Measurements from ENCODE around the gene GALNT17.

The GALNT17 gene

GRCh38 chr7:71611986-71612385 is 480.0 kb downstream of the GALNT17 start:
- no peak for DNase-seq (ENCODE audit: insufficient read length, low spot score)
- TF ChIP-seq SPI1 (IDR thresholded peaks at IDR 0.05; ENCODE audit: low read depth, low read length) (no peak), POU2F2 (IDR thresholded peaks at IDR 0.05; ENCODE audit: low read depth, low read length) (no peak), PAX5 (IDR thresholded peaks at IDR 0.05; ENCODE audit: insufficient read depth, low read length, severe bottlenecking) (no peak), POLR2A (IDR thresholded peaks at IDR 0.05; ENCODE audit: low read depth, low read length) (no peak), POLR2AphosphoS5 (IDR thresholded peaks at IDR 0.05; ENCODE audit: low read depth, low read length) (no peak), TAF1 (IDR thresholded peaks at IDR 0.05; ENCODE audit: low read depth, low read length) (no peak)
- FAIRE-seq, result no peak

- no peak for DNase-seq (ENCODE audit: insufficient read length, low spot score)
Observed at GRCh38 chr7:71612911-71613310, 481.0 kb downstream of the GALNT17 start.

GRCh38 chr7:71613313-71613712 is 481.4 kb downstream of the GALNT17 start:
- TF ChIP-seq POU2F2 (IDR thresholded peaks at IDR 0.05; ENCODE audit: low read depth, low read length) (no peak), POLR2A (IDR thresholded peaks at IDR 0.05; ENCODE audit: low read depth, low read length) (no peak), POLR2AphosphoS5 (IDR thresholded peaks at IDR 0.05; ENCODE audit: low read depth, low read length) (no peak), PAX5 (IDR thresholded peaks at IDR 0.05; ENCODE audit: insufficient read depth, low read length, severe bottlenecking) (no peak)
- DNase-seq (ENCODE audit: insufficient read length, low spot score) (no peak), FAIRE-seq (no peak)

More at GRCh38 chr7:71612911-71613310, 481.0 kb downstream of the GALNT17 start:
- TF ChIP-seq POLR2A (IDR thresholded peaks at IDR 0.05; ENCODE audit: low read depth, low read length), result no peak
- TF ChIP-seq POU2F2 (IDR thresholded peaks at IDR 0.05; ENCODE audit: low read depth, low read length), result no peak
- no peak for FAIRE-seq

GRCh38 chr7:71615017-71615416 is 483.1 kb downstream of the GALNT17 start:
- no peak for TF ChIP-seq SPI1 (IDR thresholded peaks at IDR 0.05; ENCODE audit: low read depth, low read length)
- no peak for TF ChIP-seq POLR2A (IDR thresholded peaks at IDR 0.05; ENCODE audit: low read depth, low read length)
- TF ChIP-seq POU2F2 (IDR thresholded peaks at IDR 0.05; ENCODE audit: low read depth, low read length), result no peak
- no peak for TF ChIP-seq PAX5 (IDR thresholded peaks at IDR 0.05; ENCODE audit: insufficient read depth, low read length, severe bottlenecking)
- no peak for TF ChIP-seq POLR2AphosphoS5 (IDR thresholded peaks at IDR 0.05; ENCODE audit: low read depth, low read length)
- TF ChIP-seq TAF1 (IDR thresholded peaks at IDR 0.05; ENCODE audit: low read depth, low read length), result no peak
- FAIRE-seq, result no peak
- DNase-seq (ENCODE audit: insufficient read length, low spot score), result no peak

- no peak for FAIRE-seq
- no peak for TF ChIP-seq POLR2AphosphoS5 (IDR thresholded peaks at IDR 0.05; ENCODE audit: low read depth, low read length)
- no peak for TF ChIP-seq POLR2A (IDR thresholded peaks at IDR 0.05; ENCODE audit: low read depth, low read length)
- no peak for TF ChIP-seq TAF1 (IDR thresholded peaks at IDR 0.05; ENCODE audit: low read depth, low read length)
- no peak for TF ChIP-seq POU2F2 (IDR thresholded peaks at IDR 0.05; ENCODE audit: low read depth, low read length)
- no peak for TF ChIP-seq SPI1 (IDR thresholded peaks at IDR 0.05; ENCODE audit: low read depth, low read length)
- TF ChIP-seq PAX5 (IDR thresholded peaks at IDR 0.05; ENCODE audit: insufficient read depth, low read length, severe bottlenecking), result no peak
- DNase-seq (ENCODE audit: insufficient read length, low spot score), result no peak
Observed at GRCh38 chr7:71616217-71616616, 484.3 kb downstream of the GALNT17 start.

GRCh38 chr7:71618278-71618677 is 486.3 kb downstream of the GALNT17 start:
- no peak for DNase-seq (ENCODE audit: insufficient read length, low spot score)
- FAIRE-seq, result no peak
- no peak for TF ChIP-seq POU2F2 (IDR thresholded peaks at IDR 0.05; ENCODE audit: low read depth, low read length)
- no peak for TF ChIP-seq POLR2AphosphoS5 (IDR thresholded peaks at IDR 0.05; ENCODE audit: low read depth, low read length)
- no peak for TF ChIP-seq PAX5 (IDR thresholded peaks at IDR 0.05; ENCODE audit: insufficient read depth, low read length, severe bottlenecking)
- TF ChIP-seq SPI1 (IDR thresholded peaks at IDR 0.05; ENCODE audit: low read depth, low read length), result no peak
- no peak for TF ChIP-seq POLR2A (IDR thresholded peaks at IDR 0.05; ENCODE audit: low read depth, low read length)
- TF ChIP-seq TAF1 (IDR thresholded peaks at IDR 0.05; ENCODE audit: low read depth, low read length), result no peak

- FAIRE-seq (no peak), DNase-seq (ENCODE audit: insufficient read length, low spot score) (no peak)
- TF ChIP-seq POU2F2 (IDR thresholded peaks at IDR 0.05; ENCODE audit: low read depth, low read length), result no peak
- no peak for TF ChIP-seq TAF1 (IDR thresholded peaks at IDR 0.05; ENCODE audit: low read depth, low read length)
- TF ChIP-seq PAX5 (IDR thresholded peaks at IDR 0.05; ENCODE audit: insufficient read depth, low read length, severe bottlenecking), result no peak
- no peak for TF ChIP-seq SPI1 (IDR thresholded peaks at IDR 0.05; ENCODE audit: low read depth, low read length)
- no peak for TF ChIP-seq POLR2AphosphoS5 (IDR thresholded peaks at IDR 0.05; ENCODE audit: low read depth, low read length)
- TF ChIP-seq POLR2A (IDR thresholded peaks at IDR 0.05; ENCODE audit: low read depth, low read length), result no peak
Observed at GRCh38 chr7:71625545-71625944, 493.6 kb downstream of the GALNT17 start.

GRCh38 chr7:71626206-71626605 is 494.3 kb downstream of the GALNT17 start:
- no peak for FAIRE-seq
- DNase-seq (ENCODE audit: insufficient read length, low spot score), result no peak
- no peak for TF ChIP-seq POLR2AphosphoS5 (IDR thresholded peaks at IDR 0.05; ENCODE audit: low read depth, low read length)
- TF ChIP-seq SPI1 (IDR thresholded peaks at IDR 0.05; ENCODE audit: low read depth, low read length), result no peak
- no peak for TF ChIP-seq POLR2A (IDR thresholded peaks at IDR 0.05; ENCODE audit: low read depth, low read length)
- no peak for TF ChIP-seq POU2F2 (IDR thresholded peaks at IDR 0.05; ENCODE audit: low read depth, low read length)

- DNase-seq (ENCODE audit: insufficient read length, low spot score), result no peak
- TF ChIP-seq SPI1 (IDR thresholded peaks at IDR 0.05; ENCODE audit: low read depth, low read length), result no peak
- no peak for TF ChIP-seq PAX5 (IDR thresholded peaks at IDR 0.05; ENCODE audit: insufficient read depth, low read length, severe bottlenecking)
- no peak for TF ChIP-seq POU2F2 (IDR thresholded peaks at IDR 0.05; ENCODE audit: low read depth, low read length)
- TF ChIP-seq POLR2AphosphoS5 (IDR thresholded peaks at IDR 0.05; ENCODE audit: low read depth, low read length), result no peak
- no peak for TF ChIP-seq POLR2A (IDR thresholded peaks at IDR 0.05; ENCODE audit: low read depth, low read length)
- TF ChIP-seq TAF1 (IDR thresholded peaks at IDR 0.05; ENCODE audit: low read depth, low read length), result no peak
- no peak for FAIRE-seq
Observed at GRCh38 chr7:71627651-71628050, 495.7 kb downstream of the GALNT17 start.

- no peak for TF ChIP-seq POLR2AphosphoS5 (IDR thresholded peaks at IDR 0.05; ENCODE audit: low read depth, low read length)
- no peak for TF ChIP-seq TAF1 (IDR thresholded peaks at IDR 0.05; ENCODE audit: low read depth, low read length)
- no peak for TF ChIP-seq PAX5 (IDR thresholded peaks at IDR 0.05; ENCODE audit: insufficient read depth, low read length, severe bottlenecking)
- no peak for TF ChIP-seq SPI1 (IDR thresholded peaks at IDR 0.05; ENCODE audit: low read depth, low read length)
- TF ChIP-seq POLR2A (IDR thresholded peaks at IDR 0.05; ENCODE audit: low read depth, low read length), result no peak
- TF ChIP-seq POU2F2 (IDR thresholded peaks at IDR 0.05; ENCODE audit: low read depth, low read length), result no peak
- DNase-seq (ENCODE audit: insufficient read length, low spot score), result no peak
- no peak for FAIRE-seq
Observed at GRCh38 chr7:71630516-71630915, 498.6 kb downstream of the GALNT17 start.
